ENCODE measurements around the gene SPEF1.

The SPEF1 gene

DNA sequence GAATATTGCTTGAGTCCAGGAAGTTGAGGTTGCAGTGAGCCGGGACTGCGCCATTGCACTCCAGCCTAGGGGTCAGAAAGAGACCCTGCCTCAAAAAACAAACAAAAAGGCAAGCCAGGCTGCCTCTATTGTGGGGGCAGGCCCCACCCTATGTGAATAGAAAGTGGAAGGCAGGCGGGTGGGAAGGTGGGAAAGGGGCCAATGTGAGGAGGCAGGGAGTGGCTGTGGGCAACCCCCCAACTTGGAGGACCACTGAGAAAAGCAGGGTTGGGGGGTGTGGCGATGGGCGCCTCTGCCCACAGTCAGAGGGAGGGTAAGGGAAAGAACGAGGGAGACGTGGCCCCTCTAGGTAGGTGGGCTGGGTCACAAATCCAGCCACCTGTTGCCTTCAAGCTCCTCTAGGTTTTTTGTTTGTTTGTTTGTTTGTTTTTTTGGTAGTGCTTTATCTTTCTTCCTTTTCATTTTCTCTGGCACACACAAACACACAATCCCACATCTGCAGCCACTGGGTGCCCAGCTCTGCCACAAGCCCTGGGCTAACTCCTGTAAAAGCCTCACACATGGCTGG, 33.8 kb upstream of the SPEF1 start:
- TF ChIP-seq, protein P1, sequence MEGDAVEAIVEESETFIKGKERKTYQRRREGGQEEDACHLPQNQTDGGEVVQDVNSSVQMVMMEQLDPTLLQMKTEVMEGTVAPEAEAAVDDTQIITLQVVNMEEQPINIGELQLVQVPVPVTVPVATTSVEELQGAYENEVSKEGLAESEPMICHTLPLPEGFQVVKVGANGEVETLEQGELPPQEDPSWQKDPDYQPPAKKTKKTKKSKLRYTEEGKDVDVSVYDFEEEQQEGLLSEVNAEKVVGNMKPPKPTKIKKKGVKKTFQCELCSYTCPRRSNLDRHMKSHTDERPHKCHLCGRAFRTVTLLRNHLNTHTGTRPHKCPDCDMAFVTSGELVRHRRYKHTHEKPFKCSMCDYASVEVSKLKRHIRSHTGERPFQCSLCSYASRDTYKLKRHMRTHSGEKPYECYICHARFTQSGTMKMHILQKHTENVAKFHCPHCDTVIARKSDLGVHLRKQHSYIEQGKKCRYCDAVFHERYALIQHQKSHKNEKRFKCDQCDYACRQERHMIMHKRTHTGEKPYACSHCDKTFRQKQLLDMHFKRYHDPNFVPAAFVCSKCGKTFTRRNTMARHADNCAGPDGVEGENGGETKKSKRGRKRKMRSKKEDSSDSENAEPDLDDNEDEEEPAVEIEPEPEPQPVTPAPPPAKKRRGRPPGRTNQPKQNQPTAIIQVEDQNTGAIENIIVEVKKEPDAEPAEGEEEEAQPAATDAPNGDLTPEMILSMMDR (conservative IDR thresholded peaks at IDR 0.05; ENCODE audit: low read length): no peak
- no peak for DNase-seq (ENCODE audit: low read depth)
- H3K4me3 ChIP-seq (ENCODE audit: low read length): no peak overlapping the region

DNA sequence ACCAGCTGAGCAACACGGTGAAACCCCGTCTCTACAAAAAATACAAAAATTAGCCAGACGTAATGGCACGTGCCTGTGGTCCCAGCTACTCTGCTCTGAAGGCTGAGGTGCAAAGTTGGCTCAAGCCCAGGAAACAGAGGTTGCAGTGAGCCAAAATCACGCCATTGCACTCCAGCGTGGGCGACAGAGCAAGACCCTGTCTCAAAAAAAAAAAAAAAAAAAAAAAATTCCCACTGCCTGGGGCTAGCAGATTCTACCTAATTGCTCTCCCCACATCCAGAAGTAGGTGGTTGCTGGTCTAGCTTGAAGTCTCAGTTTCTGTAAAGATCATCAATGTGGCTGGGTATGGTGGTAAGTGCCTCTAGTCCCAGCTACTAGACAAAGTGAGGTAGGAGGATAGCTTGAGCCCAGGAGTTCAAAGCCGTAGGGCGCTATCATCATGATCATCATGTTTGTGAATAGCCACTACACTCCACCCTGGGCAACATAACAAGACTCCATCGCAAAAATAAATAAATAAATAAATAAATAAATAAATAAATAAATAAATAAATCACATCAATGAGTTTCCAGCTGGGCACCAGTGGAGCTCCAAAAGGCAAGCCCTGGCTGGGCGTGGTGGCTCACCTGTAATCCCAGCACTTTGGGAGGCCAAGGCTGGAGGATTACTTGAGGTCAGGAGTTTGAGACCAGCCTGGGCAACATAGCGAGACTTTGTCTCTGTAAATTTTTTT, 32.8 kb upstream of the SPEF1 start:
- TF ChIP-seq, protein P1 (conservative IDR thresholded peaks at IDR 0.05; ENCODE audit: low read length): no peak
- H3K4me3 ChIP-seq (ENCODE audit: low read length): no peak overlapping the region
- DNase-seq (ENCODE audit: low read depth): no peak

DNA sequence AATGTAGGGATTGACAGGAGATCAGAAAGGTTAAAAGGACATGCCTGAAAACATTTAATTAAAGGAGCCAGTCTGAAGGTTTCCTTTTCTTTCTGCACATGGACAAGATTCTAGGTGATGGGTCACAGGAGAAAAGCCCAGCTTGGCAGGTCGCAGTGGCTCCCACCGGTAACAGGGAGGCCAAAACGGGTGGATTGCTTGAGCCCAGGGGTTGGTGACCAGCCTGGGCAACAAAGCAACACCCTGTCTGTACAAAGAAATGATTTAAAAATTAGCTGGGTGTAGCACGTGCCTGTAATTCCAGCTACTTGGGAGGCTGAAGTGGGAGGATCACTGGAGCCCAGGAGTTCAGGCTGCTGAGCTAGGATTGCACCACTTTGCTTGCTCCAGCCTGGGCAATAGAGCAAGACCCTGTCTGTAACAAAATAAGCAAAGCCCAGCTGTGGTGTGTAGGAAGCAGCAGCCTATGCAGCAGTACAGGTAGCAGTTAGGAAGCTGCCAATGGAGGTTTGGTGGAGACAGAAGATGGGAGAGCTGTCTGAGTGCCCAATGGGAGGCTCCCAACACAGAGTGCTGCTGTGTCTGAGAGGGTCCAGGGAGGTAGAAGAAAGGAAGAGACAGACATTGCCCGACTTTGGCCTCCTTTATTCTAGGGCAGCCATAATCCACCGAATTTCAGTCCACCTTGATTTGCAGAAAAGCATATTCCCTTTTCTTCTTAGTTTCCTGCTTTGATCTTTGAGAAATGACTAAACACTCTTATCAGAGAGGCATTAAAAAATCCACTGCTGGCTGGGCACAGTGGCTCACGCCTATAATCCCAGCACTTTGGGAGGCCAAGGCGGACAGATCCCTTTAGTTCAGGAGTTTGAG, 32.0 kb upstream of the SPEF1 start:
- no peak overlapping the region for H3K4me3 ChIP-seq (ENCODE audit: low read length)
- TF ChIP-seq, protein P1 (conservative IDR thresholded peaks at IDR 0.05; ENCODE audit: low read length): no peak
- no peak for DNase-seq (ENCODE audit: low read depth)

DNA sequence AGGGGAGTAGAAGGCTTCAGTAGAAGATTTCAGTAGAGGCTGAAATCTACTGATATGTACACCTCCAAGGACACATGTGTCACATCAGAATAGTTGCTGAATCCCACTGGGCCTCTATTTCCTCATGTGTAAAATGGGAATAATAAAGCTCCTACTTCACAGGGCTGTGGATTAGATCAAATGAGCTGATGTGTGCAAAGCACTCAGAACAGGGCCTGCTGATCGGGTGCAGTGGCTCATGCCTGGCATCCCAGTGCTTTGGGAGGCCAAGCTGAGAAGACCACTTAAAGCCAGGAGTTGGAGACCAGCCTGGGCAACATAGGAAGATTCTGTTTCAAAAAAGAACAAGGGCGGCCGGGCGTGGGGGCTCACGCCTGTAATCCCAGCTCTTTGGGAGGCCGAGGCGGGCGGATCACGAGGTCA, 31.0 kb upstream of the SPEF1 start:
- TF ChIP-seq, protein P1 (conservative IDR thresholded peaks at IDR 0.05; ENCODE audit: low read length): no peak
- no peak overlapping the region for H3K4me3 ChIP-seq (ENCODE audit: low read length)
- DNase-seq (ENCODE audit: low read depth): no peak

DNA sequence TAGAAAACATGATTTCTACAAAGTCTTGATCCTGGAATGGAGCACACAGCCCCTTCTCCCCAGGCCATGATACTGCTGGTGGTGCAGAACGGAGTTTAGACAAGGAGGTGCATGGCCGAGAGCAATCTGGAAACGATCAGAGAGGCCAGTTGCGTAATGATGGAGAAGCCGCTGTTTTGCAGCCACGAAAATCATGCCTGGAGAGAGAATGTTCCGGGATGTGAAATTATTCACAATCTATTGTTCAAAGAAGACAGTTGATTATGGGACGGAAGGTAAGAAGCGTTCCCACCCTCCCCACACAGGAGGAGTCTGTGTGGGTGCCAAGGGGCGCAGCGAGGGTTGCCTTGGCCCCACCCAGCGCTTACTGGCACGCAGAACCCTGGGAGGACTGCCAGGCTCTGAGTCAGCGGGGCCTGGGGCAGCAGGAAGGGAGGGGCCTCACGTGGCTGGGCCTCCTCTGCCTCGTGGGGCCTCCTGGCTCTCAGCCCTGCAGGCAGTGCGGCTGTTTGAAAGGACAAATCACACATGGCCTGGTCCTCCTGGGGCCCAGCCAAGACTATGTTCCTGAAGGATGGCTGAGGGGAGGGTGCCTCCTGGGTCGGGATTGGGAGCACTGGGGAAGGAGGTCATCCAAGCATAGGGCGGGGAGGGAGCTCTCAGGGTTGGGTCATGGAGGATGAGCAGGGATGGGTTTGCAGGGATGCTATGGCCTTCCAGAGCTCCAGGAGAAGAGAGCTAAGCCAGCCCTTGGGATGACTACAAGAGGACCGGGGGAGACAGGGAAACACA, 30.4 kb upstream of the SPEF1 start:
- DNase-seq (ENCODE audit: low read depth): peak; percentile 99
- TF ChIP-seq, protein P1 (conservative IDR thresholded peaks at IDR 0.05; ENCODE audit: low read length): no peak
- peak overlapping the region; percentile 63 for H3K4me3 ChIP-seq (ENCODE audit: low read length)

DNA sequence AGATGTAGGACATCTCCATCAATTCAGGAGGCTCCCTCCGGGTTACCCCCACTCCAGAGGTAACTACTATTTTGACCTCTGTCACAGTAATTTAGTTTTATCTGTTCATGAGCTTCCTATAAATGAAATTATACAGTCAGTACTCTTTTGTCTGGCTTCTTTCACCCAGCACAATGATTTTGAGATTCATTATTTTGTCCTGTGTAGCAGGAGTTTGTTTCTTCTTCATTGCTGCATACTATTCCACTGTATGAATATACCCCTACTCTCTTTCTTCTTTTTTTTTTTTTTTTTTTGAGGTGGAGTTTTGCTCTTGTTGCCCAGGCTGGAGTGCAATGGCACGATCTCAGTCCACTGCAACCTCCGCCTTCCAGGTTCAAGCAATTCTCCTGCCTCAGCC, 27.3 kb upstream of the SPEF1 start:
- TF ChIP-seq, protein P1 (conservative IDR thresholded peaks at IDR 0.05; ENCODE audit: low read length): no peak
- DNase-seq (ENCODE audit: low read depth): no peak
- no peak overlapping the region; the same call in 1 of the 2 replicates for H3K4me3 ChIP-seq (ENCODE audit: low read length)
